Smooth muscle cell (in vitro differentiated cells): ENCODE measurements around the gene TAP1. TPM values are rescaled to one million over a fixed set of nuclear protein-coding genes. Genes with fewer than 3 reads are reported as not detected.
A peak's percentile ranks its signal among the peaks of the same experiment; 100 is the strongest.

Experiments used
- DNase-seq: peaks from one replicate; lab custom pipeline; 2025; ENCODE audit not compliant: unreplicated experiment; lab: John Stamatoyannopoulos, UW
- H2AFZ ChIP-seq: fragments of 200-600 bp; sonication (generic); 2 replicates; pipeline ENCODE4 v1.6.0; 2016; ENCODE audit warnings: antibody characterized with exemption, low read depth, mild to moderate bottlenecking
- H3F3A ChIP-seq: fragments of 200-600 bp; sonication (generic); 2 replicates; pipeline ENCODE4 v1.6.0; 2017; ENCODE audit warnings: antibody characterized with exemption, low read depth
- H3K27ac ChIP-seq: fragments of 200-600 bp; sonication (generic); 2 replicates; pipeline ENCODE4 v1.5.1; 2016; ENCODE audit warnings: low read depth, mild to moderate bottlenecking
- H3K27me3 ChIP-seq: fragments of 200-600 bp; sonication (generic); 2 replicates; pipeline ENCODE4 v1.6.1; 2016; ENCODE audit warnings: low read depth, mild to moderate bottlenecking
- H3K36me3 ChIP-seq: fragments of 200-600 bp; sonication (generic); 2 replicates; pipeline ENCODE4 v1.5.1; 2016; ENCODE audit warnings: low read depth
- H3K4me1 ChIP-seq: fragments of 200-600 bp; sonication (generic); 2 replicates; pipeline ENCODE4 v1.5.1; 2016; ENCODE audit warnings: low read depth
- H3K4me2 ChIP-seq: fragments of 200-600 bp; sonication (generic); 2 replicates; pipeline ENCODE4 v1.6.0; 2016; ENCODE audit warnings: mild to moderate bottlenecking
- H3K4me3 ChIP-seq: fragments of 200-600 bp; sonication (generic); 2 replicates; pipeline ENCODE4 v1.5.1; 2016; ENCODE audit warnings: mild to moderate bottlenecking
- H3K79me2 ChIP-seq: fragments of 200-600 bp; sonication (generic); 2 replicates; pipeline ENCODE4 v1.6.0; 2016; ENCODE audit warnings: low read depth, mild to moderate bottlenecking
- H3K9ac ChIP-seq: fragments of 200-600 bp; sonication (generic); 2 replicates; pipeline ENCODE4 v1.6.0; 2016; ENCODE audit warnings: low read depth
- H3K9me3 ChIP-seq: fragments of 200-600 bp; sonication (generic); replicated peaks from 2 replicates; pipeline ENCODE4 v1.5.1; 2016; ENCODE audit warnings: low read depth
- H4K20me1 ChIP-seq: fragments of 200-600 bp; sonication (generic); 2 replicates; pipeline ENCODE4 v1.6.0; 2016; ENCODE audit warnings: low read depth
- WGBS: methylation state at CpG from one replicate; pipeline ENCODE4 v1.1.7; 2016; ENCODE audit warnings: low lambda C conversion rate; 5-methylcytosine and 5-hydroxymethylcytosine counted together
- polyA plus RNA-seq: library from polyadenylated mRNA; unstranded; fragments of >200 nt; fragmentation: Nextera tagmentation; extraction: Ambion mirVana; gene quantifications from 2 replicates; pipeline ENCODE4 v1.2.1, GENCODE V29; 2016
- total RNA-seq: library from RNA; depleted of rRNA; stranded (reverse); fragments of >200 nt; gene quantifications from 2 replicates; pipeline ENCODE4 v1.2.3, GENCODE V29; 2014
- TF ChIP-seq, protein P1 (sequence below): fragments of 200-600 bp; sonication (generic); IDR thresholded peaks from 2 replicates; pipeline ENCODE4 v1.5.1; 2017; ENCODE audit warnings: borderline replicate concordance, mild to moderate bottlenecking, antibody characterized with exemption; ENCODE audit not compliant: insufficient read depth, poor library complexity, severe bottlenecking

TAP1 gene
- total and polyA plus RNA-seq, 2 experiments from 2014 or later, result 11.2 to 18.4 TPM

DNA sequence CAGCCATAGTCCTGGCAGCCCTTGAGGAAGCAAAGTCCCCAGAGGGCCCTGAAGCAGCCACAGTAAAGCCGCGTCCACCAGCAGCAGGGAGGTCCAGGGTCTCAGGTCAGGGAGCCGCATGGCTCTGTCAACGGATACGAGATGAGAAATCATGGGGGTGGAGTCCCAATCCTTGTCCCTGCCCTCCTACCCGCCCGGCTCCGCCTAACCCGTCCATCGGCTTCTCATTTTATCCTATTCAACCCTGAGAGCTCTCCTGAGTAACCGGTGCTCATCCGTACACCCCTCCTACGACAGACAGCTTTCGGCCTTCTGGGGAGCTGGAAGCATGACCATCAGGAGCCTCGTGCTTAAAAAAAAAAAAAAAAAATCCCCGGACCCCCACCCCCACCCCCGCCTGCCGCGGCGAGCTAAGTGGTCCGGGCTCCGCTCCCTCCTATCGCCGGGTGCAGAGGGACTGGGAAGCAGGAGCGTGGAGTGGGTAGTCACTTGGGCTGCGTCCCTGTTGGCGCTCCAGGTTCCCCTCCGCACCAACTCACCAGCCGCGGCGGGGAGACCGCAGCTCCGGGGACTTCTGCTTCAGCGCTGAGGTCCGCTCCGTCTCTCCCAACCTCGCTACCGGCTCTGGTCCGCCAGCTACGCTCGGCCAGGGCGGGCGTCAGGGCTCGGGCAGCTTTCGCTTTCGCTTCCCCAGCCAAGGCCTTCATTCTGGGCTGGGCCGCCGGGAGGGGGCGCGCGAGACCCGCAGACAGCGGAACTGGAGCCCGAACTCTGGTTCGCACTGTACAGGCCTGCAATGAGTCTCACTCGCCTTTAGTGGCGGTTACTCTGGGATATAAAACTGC is 15.2 kb downstream of the TAP1 start, which contains the start of gene TAP2:
TAP2 (minus strand) TSS at position 626 of the 845 bp plus-strand sequence; CDS start at position 120, 506 bp downstream.
- Histone ChIP-seq H3K27ac (peak within 1 kb of the TSS; percentile 74), H3K27me3 (peaks cover 15% of the 10 kb centered on the region), H3K9me3 (no peaks in the 10 kb centered on the region), H3K4me2 (peak within 1 kb of the TSS; percentile 90), H3K4me1 (no peaks in the 10 kb centered on the region), H3K9ac (peak within 1 kb of the TSS; percentile 87), H3K36me3 (no peaks in the 10 kb centered on the region), H3F3A (no peaks in the 10 kb centered on the region), H3K4me3 (peak within 1 kb of the TSS; percentile 95), H2AFZ (peak within 1 kb of the TSS; percentile 81), H3K79me2 (no peaks in the 10 kb centered on the region), H4K20me1 (no peaks in the 10 kb centered on the region)
- 1% methylated on average over 48 of the region's 57 CpGs for WGBS
- peak; percentile 92 for DNase-seq
- TF ChIP-seq, protein P1, sequence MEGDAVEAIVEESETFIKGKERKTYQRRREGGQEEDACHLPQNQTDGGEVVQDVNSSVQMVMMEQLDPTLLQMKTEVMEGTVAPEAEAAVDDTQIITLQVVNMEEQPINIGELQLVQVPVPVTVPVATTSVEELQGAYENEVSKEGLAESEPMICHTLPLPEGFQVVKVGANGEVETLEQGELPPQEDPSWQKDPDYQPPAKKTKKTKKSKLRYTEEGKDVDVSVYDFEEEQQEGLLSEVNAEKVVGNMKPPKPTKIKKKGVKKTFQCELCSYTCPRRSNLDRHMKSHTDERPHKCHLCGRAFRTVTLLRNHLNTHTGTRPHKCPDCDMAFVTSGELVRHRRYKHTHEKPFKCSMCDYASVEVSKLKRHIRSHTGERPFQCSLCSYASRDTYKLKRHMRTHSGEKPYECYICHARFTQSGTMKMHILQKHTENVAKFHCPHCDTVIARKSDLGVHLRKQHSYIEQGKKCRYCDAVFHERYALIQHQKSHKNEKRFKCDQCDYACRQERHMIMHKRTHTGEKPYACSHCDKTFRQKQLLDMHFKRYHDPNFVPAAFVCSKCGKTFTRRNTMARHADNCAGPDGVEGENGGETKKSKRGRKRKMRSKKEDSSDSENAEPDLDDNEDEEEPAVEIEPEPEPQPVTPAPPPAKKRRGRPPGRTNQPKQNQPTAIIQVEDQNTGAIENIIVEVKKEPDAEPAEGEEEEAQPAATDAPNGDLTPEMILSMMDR, result peak; percentile 97

DNA sequence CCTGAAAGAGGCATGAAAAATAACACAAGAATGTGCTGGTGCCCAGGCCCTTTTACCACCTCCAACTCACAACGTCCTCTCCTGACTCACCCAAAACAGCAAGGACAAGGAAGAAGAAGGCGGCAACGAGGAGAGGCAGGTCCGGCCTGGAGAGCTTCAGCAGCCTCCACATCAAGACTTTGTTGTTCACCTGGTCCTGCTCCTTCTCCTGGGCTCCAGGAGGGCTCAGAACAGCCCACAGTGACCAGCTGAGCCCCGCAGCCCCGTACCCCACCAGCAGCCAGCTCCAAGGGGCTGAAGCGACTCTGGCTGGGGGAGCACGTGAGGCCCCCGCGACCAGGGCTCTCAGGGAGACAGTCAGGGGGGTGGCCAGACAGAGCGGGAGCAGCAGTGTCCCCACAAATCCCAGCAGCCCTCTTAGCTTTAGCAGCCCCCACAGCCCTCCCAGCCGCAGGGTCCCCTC is 15.8 kb downstream of the TAP1 start:
- peak overlapping the region; percentile 81 for H2AFZ ChIP-seq
- H4K20me1 ChIP-seq, result no peaks in the 10 kb centered on the region
- no peaks in the 10 kb centered on the region for H3K36me3 ChIP-seq
- TF ChIP-seq, protein P1, result no peak
- WGBS, result 44% methylated on average over 12 of the region's 12 CpGs
- peaks cover 9% of the 10 kb centered on the region for H3K27me3 ChIP-seq
- H3K79me2 ChIP-seq, result no peaks in the 10 kb centered on the region
- no peak overlapping the region for H3K9ac ChIP-seq
- H3K9me3 ChIP-seq, result no peaks in the 10 kb centered on the region
- H3K4me3 ChIP-seq, result peak overlapping the region; percentile 95
- H3K4me2 ChIP-seq, result peak overlapping the region; percentile 90
- DNase-seq, result no peak
- no peaks in the 10 kb centered on the region for H3F3A ChIP-seq
- no peaks in the 10 kb centered on the region for H3K4me1 ChIP-seq
- peak overlapping the region; percentile 74 for H3K27ac ChIP-seq

DNA sequence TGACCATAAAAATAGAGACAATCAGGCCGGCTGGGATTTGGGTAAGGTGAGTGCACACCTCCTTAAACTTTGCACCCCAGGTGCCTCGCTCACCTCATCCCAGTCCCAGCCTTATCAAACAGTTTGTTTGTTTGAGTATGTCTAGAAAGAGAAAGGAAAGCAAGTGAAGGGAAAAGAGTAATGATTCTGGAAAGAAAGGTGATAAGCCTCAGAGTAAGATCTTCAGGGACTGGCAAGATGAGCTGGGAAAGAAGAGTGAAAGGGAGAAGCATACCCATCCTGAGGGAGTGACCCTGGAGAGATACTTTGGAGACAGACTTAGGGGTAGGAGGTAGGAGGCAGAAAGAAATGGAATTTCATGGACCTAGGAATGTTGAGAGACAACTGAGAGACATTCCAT is 16.6 kb downstream of the TAP1 start:
- Histone ChIP-seq H3K4me3 (no peak overlapping the region), H3F3A (no peaks in the 10 kb centered on the region), H3K4me1 (no peaks in the 10 kb centered on the region), H3K9me3 (no peaks in the 10 kb centered on the region), H3K27ac (no peak overlapping the region), H2AFZ (no peak overlapping the region), H3K9ac (no peak overlapping the region), H3K27me3 (peaks cover under 1% of the 10 kb centered on the region), H4K20me1 (no peaks in the 10 kb centered on the region), H3K79me2 (no peaks in the 10 kb centered on the region), H3K4me2 (no peak overlapping the region), H3K36me3 (no peaks in the 10 kb centered on the region)
- WGBS, result 94% methylated on average over 2 of the region's 2 CpGs
- DNase-seq, result no peak
- TF ChIP-seq, protein P1, result no peak
